ENCODE results near the gene AP2A2.

- TF ChIP-seq CTCF (IDR thresholded peaks at IDR 0.05), result no peak
- TF ChIP-seq POLR2AphosphoS5 (IDR thresholded peaks at IDR 0.05), result no peak
- no peak for TF ChIP-seq POLR2A (IDR thresholded peaks at IDR 0.05)
Observed at GRCh38 chr11:933936-934335, 8.3 kb downstream of the AP2A2 start.

All from prostate gland (tissue), 2 donors.